Type B pancreatic cell (in vitro differentiated cells): Measurements from ENCODE around the gene ZBTB21. TPM values are rescaled to one million over a fixed set of nuclear protein-coding genes. Genes with fewer than 3 reads are reported as not detected.
"Not testable (repeated sequence)": the region's sequence is repeated elsewhere in the genome, so short reads cannot be mapped to it uniquely, and the experiment has no call there.

ENCODE experiments used
- DNase-seq: peaks from one replicate; pipeline ENCODE4 v3.0.0; 2021; ENCODE audit warnings: mixed read lengths; ENCODE audit not compliant: unreplicated experiment; ENCODE audit errors: extremely low spot score
- H3K27ac Mint-ChIP-seq: 2 replicates; pipeline ENCODE4 v1.8.0; 2021; ENCODE audit warnings: mild to moderate bottlenecking, mixed read lengths
- H3K27me3 Mint-ChIP-seq: 2 replicates; pipeline ENCODE4 v1.8.0; 2021; ENCODE audit warnings: mixed read lengths
- H3K36me3 Mint-ChIP-seq: 2 replicates; pipeline ENCODE4 v1.8.0; 2021; ENCODE audit warnings: mixed read lengths
- H3K4me1 Mint-ChIP-seq: one replicate; pipeline ENCODE4 v1.8.0; 2021; ENCODE audit warnings: mixed read lengths; ENCODE audit not compliant: unreplicated experiment
- H3K4me3 Mint-ChIP-seq: 2 replicates; pipeline ENCODE4 v1.8.0; 2021; ENCODE audit warnings: mild to moderate bottlenecking, mixed read lengths
- H3K9me3 Mint-ChIP-seq: 2 replicates; pipeline ENCODE4 v1.8.0; 2021; ENCODE audit warnings: mixed read lengths
- total RNA-seq: library from RNA; stranded (reverse); gene quantifications from 2 replicates; pipeline ENCODE4 v1.2.1, GENCODE V29; 2021; ENCODE audit warnings: low replicate concordance
- TF ChIP-seq, protein P1 (sequence below): fragments of 200-600 bp; sonication (generic); conservative IDR thresholded peaks from 2 replicates; pipeline ENCODE4 v1.5.0; 2021; ENCODE audit warnings: antibody characterized with exemption, mild to moderate bottlenecking

The ZBTB21 gene
- total RNA-seq, 1 donor from 2014 or later = 19.9 TPM

DNA sequence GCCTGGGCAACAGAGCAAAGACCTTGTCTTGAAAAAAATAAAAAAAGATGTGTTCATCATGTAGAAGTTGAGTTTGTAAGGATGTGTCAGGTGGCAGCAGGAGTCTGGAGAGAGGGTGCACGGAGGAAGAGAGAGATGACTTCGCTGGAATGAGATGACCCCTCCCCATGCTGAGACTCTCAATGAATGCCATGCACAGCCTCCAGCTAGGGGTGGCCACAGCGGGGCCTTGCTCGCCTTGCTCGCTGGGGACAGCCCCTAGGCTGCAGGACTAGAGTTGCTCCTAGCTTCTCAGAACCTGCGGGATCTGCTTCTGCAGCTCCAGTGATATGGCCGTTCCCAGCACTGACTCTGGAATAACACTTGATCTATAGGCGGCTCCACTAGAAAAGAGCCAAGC is 49.8 kb downstream of the ZBTB21 start:
- Mint-ChIP-seq H3K36me3 (no peaks in the 10 kb centered on the region), H3K4me3 (no peak overlapping the region), H3K9me3 (no peaks in the 10 kb centered on the region), H3K4me1 (peaks cover 31% of the 10 kb centered on the region), H3K27me3 (no peaks in the 10 kb centered on the region), H3K27ac (no peak overlapping the region)
- TF ChIP-seq, protein P1, sequence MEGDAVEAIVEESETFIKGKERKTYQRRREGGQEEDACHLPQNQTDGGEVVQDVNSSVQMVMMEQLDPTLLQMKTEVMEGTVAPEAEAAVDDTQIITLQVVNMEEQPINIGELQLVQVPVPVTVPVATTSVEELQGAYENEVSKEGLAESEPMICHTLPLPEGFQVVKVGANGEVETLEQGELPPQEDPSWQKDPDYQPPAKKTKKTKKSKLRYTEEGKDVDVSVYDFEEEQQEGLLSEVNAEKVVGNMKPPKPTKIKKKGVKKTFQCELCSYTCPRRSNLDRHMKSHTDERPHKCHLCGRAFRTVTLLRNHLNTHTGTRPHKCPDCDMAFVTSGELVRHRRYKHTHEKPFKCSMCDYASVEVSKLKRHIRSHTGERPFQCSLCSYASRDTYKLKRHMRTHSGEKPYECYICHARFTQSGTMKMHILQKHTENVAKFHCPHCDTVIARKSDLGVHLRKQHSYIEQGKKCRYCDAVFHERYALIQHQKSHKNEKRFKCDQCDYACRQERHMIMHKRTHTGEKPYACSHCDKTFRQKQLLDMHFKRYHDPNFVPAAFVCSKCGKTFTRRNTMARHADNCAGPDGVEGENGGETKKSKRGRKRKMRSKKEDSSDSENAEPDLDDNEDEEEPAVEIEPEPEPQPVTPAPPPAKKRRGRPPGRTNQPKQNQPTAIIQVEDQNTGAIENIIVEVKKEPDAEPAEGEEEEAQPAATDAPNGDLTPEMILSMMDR = no peak
- DNase-seq = no peak

DNA sequence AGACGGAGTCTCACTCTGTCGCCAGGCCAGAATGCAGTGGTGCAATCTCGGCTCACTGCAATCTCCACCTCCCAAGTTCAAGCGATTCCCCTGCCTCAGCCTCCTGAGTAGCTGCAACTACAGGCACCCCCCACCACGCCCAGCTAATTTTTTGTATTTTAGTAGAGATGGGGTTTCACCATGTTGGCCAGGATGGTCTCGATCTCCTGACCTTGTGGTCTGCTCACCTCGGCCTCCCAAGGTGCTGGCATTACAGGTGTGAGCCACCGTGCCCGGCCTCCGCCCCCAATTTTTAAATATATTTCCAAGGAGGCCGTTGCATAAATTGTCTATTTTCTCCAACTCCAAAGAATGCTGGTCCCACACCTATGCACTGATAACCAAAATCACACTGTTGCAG is 50.5 kb downstream of the ZBTB21 start:
- not testable (repeated sequence) for H3K9me3 Mint-ChIP-seq, H3K4me3 Mint-ChIP-seq, H3K27ac Mint-ChIP-seq, H3K27me3 Mint-ChIP-seq, DNase-seq, H3K36me3 Mint-ChIP-seq
- H3K4me1 Mint-ChIP-seq = peaks cover 30% of the 10 kb centered on the region

DNA sequence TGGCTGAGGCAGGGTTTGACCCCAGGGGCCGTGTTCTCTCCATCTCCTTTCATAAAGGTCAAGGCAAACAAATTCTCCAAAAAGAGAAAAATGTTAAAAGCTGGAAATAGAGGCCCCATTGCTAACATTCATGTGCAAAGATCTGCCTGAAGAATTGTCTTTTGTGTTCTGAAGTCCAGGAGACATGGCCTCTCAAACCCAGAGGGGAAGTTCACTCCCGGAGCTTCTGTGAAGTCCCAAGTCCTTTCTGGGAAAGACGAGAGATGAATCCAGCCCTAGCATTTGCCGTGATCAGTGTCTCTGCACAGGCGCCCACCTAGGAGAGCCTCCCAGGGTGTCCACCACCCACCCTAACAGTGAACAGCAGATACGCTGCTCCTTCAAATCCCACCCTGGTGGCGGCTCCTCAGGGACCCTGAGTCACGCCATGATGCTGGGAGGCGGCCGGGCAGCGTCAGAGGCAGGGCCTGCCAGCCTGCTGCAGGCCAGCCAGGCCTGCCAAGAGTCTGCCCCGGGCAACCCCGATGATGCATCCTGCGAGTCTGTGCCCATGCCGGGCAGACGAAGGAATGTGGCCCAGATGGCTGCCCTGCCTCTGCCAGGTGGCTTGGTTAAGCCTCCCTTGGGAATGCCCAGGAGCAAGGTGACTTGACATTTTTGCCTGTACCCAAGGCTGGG is 51.1 kb downstream of the ZBTB21 start:
- Mint-ChIP-seq H3K4me1 (peaks cover 33% of the 10 kb centered on the region), H3K9me3 (no peaks in the 10 kb centered on the region), H3K4me3 (no peak overlapping the region), H3K27me3 (no peaks in the 10 kb centered on the region), H3K36me3 (no peaks in the 10 kb centered on the region), H3K27ac (no peak overlapping the region)
- DNase-seq = no peak
- TF ChIP-seq, protein P1 = no peak

DNA sequence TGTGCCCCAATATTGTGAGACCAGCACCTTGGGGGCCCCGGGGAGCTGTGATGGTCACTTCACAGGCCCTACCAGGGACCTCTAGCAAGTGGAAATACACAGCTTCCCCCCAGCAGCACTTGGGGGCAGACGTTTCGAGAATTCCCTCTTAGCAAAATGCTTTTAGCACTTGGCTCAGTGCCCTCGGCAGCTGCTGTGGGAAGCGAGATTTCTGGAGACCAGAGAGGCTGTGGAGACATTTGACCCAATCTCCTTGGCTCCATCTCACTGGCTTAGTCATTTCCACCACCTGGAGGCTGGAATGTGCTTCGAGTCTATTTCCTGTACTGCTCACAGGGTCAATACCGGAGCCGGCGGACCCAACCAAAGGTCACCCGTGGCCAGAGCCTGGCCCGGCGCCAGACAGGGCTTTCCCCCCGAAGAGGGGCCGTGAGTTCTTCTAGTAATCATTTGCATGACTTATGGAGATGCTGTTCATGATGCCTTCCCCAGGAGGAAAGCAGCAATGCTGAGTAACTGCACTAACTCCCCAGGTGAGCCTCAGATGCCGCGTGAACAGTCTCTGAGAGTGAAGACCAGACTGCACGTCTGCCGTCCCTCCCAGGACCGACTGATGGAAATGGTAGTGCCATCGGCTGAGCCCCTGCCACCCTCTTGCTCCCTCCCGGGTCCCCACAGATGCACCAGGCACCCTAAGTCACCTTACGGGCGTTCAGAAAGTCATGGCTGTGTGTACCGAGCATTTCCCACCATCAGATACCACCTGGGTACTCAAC is 52.0 kb downstream of the ZBTB21 start:
- DNase-seq = no peak
- H3K27ac Mint-ChIP-seq = peak overlapping the region; percentile 98

DNA sequence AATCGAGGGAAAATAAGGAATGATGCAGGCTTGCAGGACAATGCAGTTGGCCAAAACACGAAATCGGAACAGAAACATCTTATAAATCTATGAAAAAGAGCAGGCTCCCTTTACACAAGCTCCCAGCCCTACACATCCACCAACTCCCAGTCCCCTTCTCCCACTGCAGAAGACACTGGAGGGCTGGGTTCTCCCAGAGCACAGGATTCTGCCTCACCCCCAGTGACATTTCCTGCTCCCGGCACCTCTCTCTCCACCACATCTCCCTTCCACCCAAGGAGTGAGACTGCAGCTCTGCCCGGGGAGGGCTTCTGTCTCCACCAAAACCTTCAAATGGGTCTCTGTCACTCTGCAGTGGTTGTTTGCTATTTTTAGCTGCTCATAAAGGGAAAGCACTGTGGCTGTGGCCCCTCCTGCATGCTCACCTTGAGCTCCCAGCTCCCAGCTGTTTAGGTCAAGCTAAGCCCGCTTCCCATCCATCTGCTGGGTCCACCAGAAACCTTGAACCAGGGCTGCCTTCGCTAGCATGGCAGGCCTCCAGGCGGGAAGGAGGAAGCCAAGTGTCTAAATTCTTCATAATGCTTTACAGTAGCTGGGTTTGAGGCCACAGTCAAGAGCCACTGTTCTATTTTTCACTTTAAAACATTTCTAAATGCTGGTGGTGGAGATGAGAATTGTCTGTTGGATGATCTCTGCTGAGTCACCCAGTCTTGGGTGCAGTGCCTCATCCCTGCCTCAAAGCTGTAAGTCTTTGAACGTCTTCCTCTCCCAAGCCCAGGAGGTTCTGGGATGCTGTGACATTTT is 53.0 kb downstream of the ZBTB21 start:
- no peak for DNase-seq
- TF ChIP-seq, protein P1 = no peak
- Mint-ChIP-seq H3K9me3 (no peaks in the 10 kb centered on the region), H3K4me1 (peaks cover 36% of the 10 kb centered on the region), H3K36me3 (no peaks in the 10 kb centered on the region), H3K4me3 (peak overlapping the region; percentile 69), H3K27me3 (no peaks in the 10 kb centered on the region), H3K27ac (peak overlapping the region; percentile 98)

More for the DNA sequence above, 52.0 kb downstream of the ZBTB21 start:
- TF ChIP-seq, protein P1 = no peak
- Mint-ChIP-seq H3K9me3 (no peaks in the 10 kb centered on the region), H3K27me3 (no peaks in the 10 kb centered on the region), H3K4me3 (no peak overlapping the region), H3K4me1 (peaks cover 33% of the 10 kb centered on the region), H3K36me3 (no peaks in the 10 kb centered on the region)
